SK-N-MC (cell line): ENCODE measurements around the gene LRG1.

ENCODE experiments used
- EZH2 ChIP-seq: fragments of 200-600 bp; sonication (generic); IDR thresholded peaks from one replicate; pipeline ENCODE4 v1.6.1; 2017; ENCODE audit warnings: antibody characterized with exemption
- POLR2AphosphoS5 ChIP-seq: IDR thresholded peaks from 2 replicates; pipeline ENCODE4 v1.6.1; 2012; ENCODE audit warnings: mild to moderate bottlenecking, low read depth, low read length, borderline replicate concordance

DNA sequence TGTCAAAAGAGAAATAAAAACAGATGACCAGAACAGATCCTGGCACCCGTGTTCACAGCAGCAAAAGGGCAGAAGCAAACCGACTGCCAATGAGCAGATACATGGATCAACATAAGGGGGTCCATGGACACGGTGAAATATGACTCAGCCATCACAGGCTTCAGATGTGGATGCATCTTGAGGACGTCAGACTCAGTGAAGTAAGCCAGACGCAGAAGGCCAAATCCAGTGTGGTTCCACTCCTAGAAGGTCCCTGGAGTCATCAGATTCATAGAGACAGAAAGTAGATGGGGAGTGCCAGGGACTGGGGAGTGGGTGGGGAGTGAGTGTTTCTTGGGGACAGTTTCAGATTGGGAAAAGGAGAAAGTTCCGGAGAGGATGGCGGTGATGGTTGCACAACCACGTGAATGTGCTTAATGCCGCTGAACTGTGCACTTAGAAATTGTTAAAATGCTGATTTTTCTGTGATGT lies 48.5 kb upstream of the LRG1 start:
- TF ChIP-seq POLR2AphosphoS5 (no peak), EZH2 (no peak)
